ENCODE results near the gene CDH15. TPM values are rescaled to one million over a fixed set of nuclear protein-coding genes. Genes with fewer than 3 reads are reported as not detected.

The CDH15 gene
- total RNA-seq, 1 experiment from 2014 or later: 0.46 TPM

DNA sequence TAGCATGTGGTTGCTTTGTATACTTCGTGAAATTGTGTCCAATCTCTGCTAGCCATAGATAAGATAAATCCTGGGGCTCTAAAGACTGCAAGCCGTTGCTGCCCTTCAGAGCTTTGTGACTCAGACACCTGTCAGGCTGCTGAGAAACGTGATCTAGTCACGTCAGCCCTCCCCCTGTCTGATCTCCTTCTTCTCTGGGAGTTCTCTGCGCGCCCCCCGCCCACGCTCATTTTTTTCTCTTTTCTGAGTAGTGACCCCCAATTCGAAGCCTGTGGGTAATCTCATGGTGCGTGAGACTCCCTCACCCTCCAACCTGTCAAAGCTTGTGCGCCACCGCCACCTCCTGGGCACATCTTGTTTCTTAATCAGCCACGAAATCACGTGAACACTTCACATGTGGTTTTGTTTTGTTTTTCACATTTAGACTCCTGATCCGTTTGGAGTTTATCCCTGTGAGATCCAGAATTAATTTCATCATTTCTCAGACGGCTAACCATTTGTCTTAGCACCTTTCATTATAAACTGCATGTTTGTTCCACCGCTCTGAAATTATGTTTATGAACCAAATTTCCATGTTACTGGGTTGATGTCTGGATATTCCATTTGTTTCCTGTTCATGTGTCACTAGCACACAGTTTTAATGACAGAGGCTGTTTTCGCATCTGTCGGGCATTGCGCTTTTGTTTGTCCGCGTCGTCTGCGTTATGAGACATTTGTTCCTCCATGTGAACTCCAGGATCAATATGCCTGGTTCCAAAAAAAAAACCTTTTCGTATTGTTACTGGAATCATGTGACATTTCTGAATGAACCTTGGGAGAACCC is 45.0 kb downstream of the CDH15 start:
- H3K4me3 Mint-ChIP-seq: peak overlapping the region; percentile 87
- peak overlapping the region; percentile 91 for H3K27ac Mint-ChIP-seq
- DNase-seq (ENCODE audit: low spot score) (peak; percentile 75), ATAC-seq (peak; percentile 71)
- peaks cover 5% of the 10 kb centered on the region for H3K36me3 Mint-ChIP-seq
- H3K4me1 Mint-ChIP-seq: peaks cover 11% of the 10 kb centered on the region
- ChIA-PET POLR2A (interaction anchor here (1.0 to 1.2 kb wide), 2 partner anchors 16 to 472 kb away, joined by 3 to 4 read pairs; partner anchors contain the start of gene SLC22A31), CTCF (interaction anchor here (0.7 to 2.5 kb wide), 12 partner anchors 11 to 479 kb away, joined by 3 to 13 read pairs (median 4); partner anchors contain the start of gene CDH15)
- no peaks in the 10 kb centered on the region for H3K27me3 Mint-ChIP-seq (ENCODE audit: low read depth)
- TF ChIP-seq USF1 (CRISPR knock-in tag; IDR thresholded peaks at IDR 0.05) (peak; percentile 86), ESRRA (CRISPR knock-in tag; IDR thresholded peaks at IDR 0.05; ENCODE audit: borderline replicate concordance) (no peak), JAZF1 (CRISPR knock-in tag; IDR thresholded peaks at IDR 0.05) (no peak), TEAD4 (CRISPR knock-in tag; IDR thresholded peaks at IDR 0.05) (no peak), GABPB1 (CRISPR knock-in tag; IDR thresholded peaks at IDR 0.05) (peak; percentile 52; the same call in 1 of the 2 replicates), FOXK1 (CRISPR knock-in tag; IDR thresholded peaks at IDR 0.05) (peak; percentile 93), SP1 (CRISPR knock-in tag; conservative IDR thresholded peaks at IDR 0.05) (0 out of 2 replicates have a peak, but pooled peaks have one; percentile 18)
- TF ChIP-seq, protein P1, sequence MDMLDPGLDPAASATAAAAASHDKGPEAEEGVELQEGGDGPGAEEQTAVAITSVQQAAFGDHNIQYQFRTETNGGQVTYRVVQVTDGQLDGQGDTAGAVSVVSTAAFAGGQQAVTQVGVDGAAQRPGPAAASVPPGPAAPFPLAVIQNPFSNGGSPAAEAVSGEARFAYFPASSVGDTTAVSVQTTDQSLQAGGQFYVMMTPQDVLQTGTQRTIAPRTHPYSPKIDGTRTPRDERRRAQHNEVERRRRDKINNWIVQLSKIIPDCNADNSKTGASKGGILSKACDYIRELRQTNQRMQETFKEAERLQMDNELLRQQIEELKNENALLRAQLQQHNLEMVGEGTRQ (CRISPR knock-in tag; IDR thresholded peaks at IDR 0.05): peak; percentile 89
- H3K9me3 Mint-ChIP-seq: no peaks in the 10 kb centered on the region

GRCh38 chr16:89217138-89217387 is 45.5 kb downstream of the CDH15 start:
- Mint-ChIP-seq H3K4me3 (peak overlapping the region; percentile 87), H3K27ac (peak overlapping the region; percentile 91), H3K4me1 (peaks cover 11% of the 10 kb centered on the region), H3K36me3 (peaks cover 8% of the 10 kb centered on the region), H3K27me3 (ENCODE audit: low read depth) (no peaks in the 10 kb centered on the region), H3K9me3 (no peaks in the 10 kb centered on the region)
- no peak for ATAC-seq
- ChIA-PET CTCF (interaction anchor here (1.1 to 2.5 kb wide), 7 partner anchors 23 to 480 kb away, joined by 3 to 13 read pairs (median 6); partner anchors contain the start of gene CDH15), POLR2A (interaction anchor here (1.0 kb wide), 1 partner anchor 17 kb away, joined by 3 read pairs; the partner anchor contains the start of gene SLC22A31)
- no peak for DNase-seq (ENCODE audit: low spot score)
- TF ChIP-seq, protein P2, sequence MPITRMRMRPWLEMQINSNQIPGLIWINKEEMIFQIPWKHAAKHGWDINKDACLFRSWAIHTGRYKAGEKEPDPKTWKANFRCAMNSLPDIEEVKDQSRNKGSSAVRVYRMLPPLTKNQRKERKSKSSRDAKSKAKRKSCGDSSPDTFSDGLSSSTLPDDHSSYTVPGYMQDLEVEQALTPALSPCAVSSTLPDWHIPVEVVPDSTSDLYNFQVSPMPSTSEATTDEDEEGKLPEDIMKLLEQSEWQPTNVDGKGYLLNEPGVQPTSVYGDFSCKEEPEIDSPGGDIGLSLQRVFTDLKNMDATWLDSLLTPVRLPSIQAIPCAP (CRISPR knock-in tag; IDR thresholded peaks at IDR 0.05): no peak
- TF ChIP-seq, protein P3, sequence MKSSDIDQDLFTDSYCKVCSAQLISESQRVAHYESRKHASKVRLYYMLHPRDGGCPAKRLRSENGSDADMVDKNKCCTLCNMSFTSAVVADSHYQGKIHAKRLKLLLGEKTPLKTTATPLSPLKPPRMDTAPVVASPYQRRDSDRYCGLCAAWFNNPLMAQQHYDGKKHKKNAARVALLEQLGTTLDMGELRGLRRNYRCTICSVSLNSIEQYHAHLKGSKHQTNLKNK (CRISPR knock-in tag; IDR thresholded peaks at IDR 0.05): no peak
- TF ChIP-seq NR2C2 (CRISPR knock-in tag; IDR thresholded peaks at IDR 0.05): no peak
- no peak for TF ChIP-seq SMAD4 (CRISPR knock-in tag; IDR thresholded peaks at IDR 0.05)
- TF ChIP-seq, protein P4, sequence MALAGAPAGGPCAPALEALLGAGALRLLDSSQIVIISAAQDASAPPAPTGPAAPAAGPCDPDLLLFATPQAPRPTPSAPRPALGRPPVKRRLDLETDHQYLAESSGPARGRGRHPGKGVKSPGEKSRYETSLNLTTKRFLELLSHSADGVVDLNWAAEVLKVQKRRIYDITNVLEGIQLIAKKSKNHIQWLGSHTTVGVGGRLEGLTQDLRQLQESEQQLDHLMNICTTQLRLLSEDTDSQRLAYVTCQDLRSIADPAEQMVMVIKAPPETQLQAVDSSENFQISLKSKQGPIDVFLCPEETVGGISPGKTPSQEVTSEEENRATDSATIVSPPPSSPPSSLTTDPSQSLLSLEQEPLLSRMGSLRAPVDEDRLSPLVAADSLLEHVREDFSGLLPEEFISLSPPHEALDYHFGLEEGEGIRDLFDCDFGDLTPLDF (CRISPR knock-in tag; IDR thresholded peaks at IDR 0.05): no peak
- TF ChIP-seq, protein P5, sequence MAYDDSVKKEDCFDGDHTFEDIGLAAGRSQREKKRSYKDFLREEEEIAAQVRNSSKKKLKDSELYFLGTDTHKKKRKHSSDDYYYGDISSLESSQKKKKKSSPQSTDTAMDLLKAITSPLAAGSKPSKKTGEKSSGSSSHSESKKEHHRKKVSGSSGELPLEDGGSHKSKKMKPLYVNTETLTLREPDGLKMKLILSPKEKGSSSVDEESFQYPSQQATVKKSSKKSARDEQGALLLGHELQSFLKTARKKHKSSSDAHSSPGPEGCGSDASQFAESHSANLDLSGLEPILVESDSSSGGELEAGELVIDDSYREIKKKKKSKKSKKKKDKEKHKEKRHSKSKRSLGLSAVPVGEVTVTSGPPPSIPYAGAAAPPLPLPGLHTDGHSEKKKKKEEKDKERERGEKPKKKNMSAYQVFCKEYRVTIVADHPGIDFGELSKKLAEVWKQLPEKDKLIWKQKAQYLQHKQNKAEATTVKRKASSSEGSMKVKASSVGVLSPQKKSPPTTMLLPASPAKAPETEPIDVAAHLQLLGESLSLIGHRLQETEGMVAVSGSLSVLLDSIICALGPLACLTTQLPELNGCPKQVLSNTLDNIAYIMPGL (CRISPR knock-in tag; IDR thresholded peaks at IDR 0.05): no peak
- no peak for TF ChIP-seq CREB1 (CRISPR knock-in tag; IDR thresholded peaks at IDR 0.05)
- TF ChIP-seq USF1 (CRISPR knock-in tag; IDR thresholded peaks at IDR 0.05): no peak
- TF ChIP-seq, protein P1 (CRISPR knock-in tag; IDR thresholded peaks at IDR 0.05): no peak
- no peak for TF ChIP-seq GABPB1 (CRISPR knock-in tag; IDR thresholded peaks at IDR 0.05)
- TF ChIP-seq RELA (CRISPR knock-in tag; IDR thresholded peaks at IDR 0.05; ENCODE audit: borderline replicate concordance): no peak
- no peak for TF ChIP-seq NR3C1 (CRISPR knock-in tag; conservative IDR thresholded peaks at IDR 0.05; ENCODE audit: low read depth)
- no peak for TF ChIP-seq CREM (CRISPR knock-in tag; IDR thresholded peaks at IDR 0.05)
- no peak for TF ChIP-seq ZNF121 (CRISPR knock-in tag; IDR thresholded peaks at IDR 0.05)

All from WTC11 (cell line).